Endodermal cell (in vitro differentiated cells): ENCODE data around the gene ZNF132. TPM values are rescaled to one million over a fixed set of nuclear protein-coding genes. Genes with fewer than 3 reads are reported as not detected.

Experiments
- DNase-seq: peaks from one replicate; pipeline ENCODE4 v3.0.0-alpha.2; 2017
- H3K27ac ChIP-seq: 2 replicates; pipeline ENCODE4 v1.5.1; 2013; ENCODE audit warnings: mild to moderate bottlenecking, low read depth, low read length, moderate library complexity
- H3K27me3 ChIP-seq: 2 replicates; pipeline ENCODE4 v1.6.1; 2013; ENCODE audit warnings: mild to moderate bottlenecking, low read length, moderate library complexity; ENCODE audit not compliant: insufficient read depth, control insufficient read depth, poor library complexity, severe bottlenecking
- H3K36me3 ChIP-seq: 2 replicates; pipeline ENCODE4 v1.7.0; 2013; ENCODE audit warnings: mild to moderate bottlenecking, low read length, moderate library complexity; ENCODE audit not compliant: control insufficient read depth, insufficient read depth
- H3K4me1 ChIP-seq: one replicate; pipeline ENCODE4 v1.7.0; 2013; ENCODE audit warnings: low read length; ENCODE audit not compliant: control insufficient read depth, insufficient read depth
- H3K4me3 ChIP-seq: 2 replicates; pipeline ENCODE4 v1.5.1; 2013; ENCODE audit warnings: mild to moderate bottlenecking, low read length, moderate library complexity
- H3K9ac ChIP-seq: 2 replicates; pipeline ENCODE4 v1.6.1; 2013; ENCODE audit warnings: mild to moderate bottlenecking, low read length, moderate library complexity; ENCODE audit not compliant: poor library complexity, severe bottlenecking; ENCODE audit errors: extremely low read depth
- H3K9me3 ChIP-seq: 2 replicates; pipeline ENCODE4 v1.6.1; 2013; ENCODE audit warnings: mild to moderate bottlenecking, low read length, moderate library complexity; ENCODE audit not compliant: control insufficient read depth
- H3K27ac Mint-ChIP-seq: 2 replicates; pipeline ENCODE4 v1.8.0; 2020; ENCODE audit warnings: mixed read lengths
- H3K27me3 Mint-ChIP-seq: 2 replicates; pipeline ENCODE4 v1.8.0; 2021; ENCODE audit warnings: mild to moderate bottlenecking, mixed read lengths; ENCODE audit not compliant: insufficient read depth
- H3K36me3 Mint-ChIP-seq: 2 replicates; pipeline ENCODE4 v1.8.0; 2020; ENCODE audit warnings: low read depth, mixed read lengths
- H3K4me1 Mint-ChIP-seq: 2 replicates; pipeline ENCODE4 v1.8.0; 2020; ENCODE audit warnings: mixed read lengths
- H3K4me3 Mint-ChIP-seq: 2 replicates; pipeline ENCODE4 v1.8.0; 2020; ENCODE audit warnings: mild to moderate bottlenecking, moderate library complexity, mixed read lengths
- H3K9me3 Mint-ChIP-seq: 2 replicates; pipeline ENCODE4 v1.8.0; 2020; ENCODE audit warnings: mild to moderate bottlenecking, mixed read lengths
- whole genome bisulfite sequencing, 2 experiments: methylation state at CpG; one replicate each; pipeline versions ENCODE4 v1.1.5 to v1.1.7; 2013; ENCODE audit warnings: missing lambda C conversion rate in 2 of 2, mixed read lengths in 1 of 2; ENCODE audit not compliant: insufficient coverage in 1 of 2, insufficient read length in 1 of 2; 5-methylcytosine and 5-hydroxymethylcytosine counted together
- total RNA-seq, 2 donors: library from RNA; stranded (reverse); fragmentation: NEBNext Ultra II Directional in 1 of 2; extraction: Animal tissue kit (Norgen Biotek cat#: 25700) in 1 of 2; gene quantifications; 2 replicates in 1 of 2; 3 replicates in 1 of 2; pipeline ENCODE4 v1.2.1, GENCODE V29; 2021
- TF ChIP-seq, protein P1 (sequence below): fragments of 200-600 bp; sonication (generic); conservative IDR thresholded peaks from 2 replicates; pipeline ENCODE4 v1.5.0; 2021; ENCODE audit warnings: antibody characterized with exemption, mild to moderate bottlenecking

ZNF132 gene
- total RNA-seq, 2 donors from 2014 or later: 0.71 to 1.2 TPM

DNA sequence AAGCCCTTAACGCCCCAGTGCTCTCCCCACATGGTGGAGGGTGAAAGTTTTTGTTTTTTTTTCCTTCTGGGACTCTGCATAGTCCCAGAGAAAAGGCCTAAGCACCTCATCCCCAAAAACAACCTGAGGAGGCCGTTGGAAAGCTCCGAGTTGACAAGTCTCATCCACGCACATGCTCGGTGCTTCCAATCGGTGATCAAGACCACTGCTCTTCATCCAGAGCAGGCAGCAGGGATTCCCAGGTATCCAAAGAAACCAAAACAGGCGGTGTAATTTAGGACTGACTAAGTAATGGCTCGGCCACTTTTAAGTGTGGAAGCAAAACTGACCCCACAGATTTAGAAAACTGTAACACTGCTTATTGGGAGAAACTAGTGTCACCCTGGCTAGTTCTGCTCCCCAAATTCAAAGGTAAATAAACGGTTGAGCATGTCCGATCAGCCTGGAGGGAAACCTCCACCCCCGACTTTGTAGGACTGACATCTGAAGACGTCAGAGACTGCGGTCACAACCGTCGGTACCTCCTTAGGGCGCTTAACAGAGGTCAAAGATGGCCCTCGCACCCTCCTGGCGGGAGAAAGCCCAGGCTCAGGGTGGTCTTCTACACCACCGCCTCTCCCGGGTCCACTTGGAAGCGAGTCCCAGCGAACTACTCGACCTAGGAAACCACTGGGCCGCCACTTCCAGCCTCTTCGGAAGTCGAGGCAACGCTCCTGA lies 35.2 kb upstream of the ZNF132 start:
- Histone ChIP-seq H3K36me3 (peaks cover 21% of the 10 kb centered on the region), H3K9ac (peak overlapping the region; percentile 46), H3K27ac (peak overlapping the region; percentile 80), H3K4me1 (peaks cover 11% of the 10 kb centered on the region), H3K9me3 (no peaks in the 10 kb centered on the region), H3K4me3 (peak overlapping the region; percentile 91), H3K27me3 (no peaks in the 10 kb centered on the region)
- peaks cover 21% of the 10 kb centered on the region for H3K36me3 Mint-ChIP-seq
- peaks cover 5% of the 10 kb centered on the region for H3K27me3 Mint-ChIP-seq
- TF ChIP-seq, protein P1, sequence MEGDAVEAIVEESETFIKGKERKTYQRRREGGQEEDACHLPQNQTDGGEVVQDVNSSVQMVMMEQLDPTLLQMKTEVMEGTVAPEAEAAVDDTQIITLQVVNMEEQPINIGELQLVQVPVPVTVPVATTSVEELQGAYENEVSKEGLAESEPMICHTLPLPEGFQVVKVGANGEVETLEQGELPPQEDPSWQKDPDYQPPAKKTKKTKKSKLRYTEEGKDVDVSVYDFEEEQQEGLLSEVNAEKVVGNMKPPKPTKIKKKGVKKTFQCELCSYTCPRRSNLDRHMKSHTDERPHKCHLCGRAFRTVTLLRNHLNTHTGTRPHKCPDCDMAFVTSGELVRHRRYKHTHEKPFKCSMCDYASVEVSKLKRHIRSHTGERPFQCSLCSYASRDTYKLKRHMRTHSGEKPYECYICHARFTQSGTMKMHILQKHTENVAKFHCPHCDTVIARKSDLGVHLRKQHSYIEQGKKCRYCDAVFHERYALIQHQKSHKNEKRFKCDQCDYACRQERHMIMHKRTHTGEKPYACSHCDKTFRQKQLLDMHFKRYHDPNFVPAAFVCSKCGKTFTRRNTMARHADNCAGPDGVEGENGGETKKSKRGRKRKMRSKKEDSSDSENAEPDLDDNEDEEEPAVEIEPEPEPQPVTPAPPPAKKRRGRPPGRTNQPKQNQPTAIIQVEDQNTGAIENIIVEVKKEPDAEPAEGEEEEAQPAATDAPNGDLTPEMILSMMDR: no peak
- H3K9me3 Mint-ChIP-seq: no peaks in the 10 kb centered on the region
- H3K4me3 Mint-ChIP-seq: peak overlapping the region; percentile 81
- H3K4me1 Mint-ChIP-seq: peaks cover 11% of the 10 kb centered on the region
- DNase-seq: no peak
- peak overlapping the region; percentile 97 for H3K27ac Mint-ChIP-seq
- 31 to 40% methylated on average over 19 to 27 of the region's 27 CpGs for WGBS, 2 experiments

GRCh38 chr19:58474291-58474996 lies 34.5 kb upstream of the ZNF132 start:
- Histone ChIP-seq H3K4me3 (peak overlapping the region; percentile 91), H3K9ac (peak overlapping the region; percentile 46), H3K9me3 (no peaks in the 10 kb centered on the region), H3K27ac (no peak overlapping the region), H3K4me1 (peaks cover 11% of the 10 kb centered on the region), H3K27me3 (no peaks in the 10 kb centered on the region), H3K36me3 (peaks cover 21% of the 10 kb centered on the region)
- 87 to 88% methylated on average over 9 to 12 of the region's 12 CpGs for WGBS, 2 experiments
- TF ChIP-seq, protein P1: no peak
- peaks cover 5% of the 10 kb centered on the region for H3K27me3 Mint-ChIP-seq
- no peaks in the 10 kb centered on the region for H3K9me3 Mint-ChIP-seq
- H3K4me1 Mint-ChIP-seq: peaks cover 11% of the 10 kb centered on the region
- peak overlapping the region; percentile 81 for H3K4me3 Mint-ChIP-seq
- DNase-seq: no peak
- no peak overlapping the region for H3K27ac Mint-ChIP-seq
- H3K36me3 Mint-ChIP-seq: peaks cover 23% of the 10 kb centered on the region

GRCh38 chr19:58473775-58474174 lies 33.8 kb upstream of the ZNF132 start:
- no peaks in the 10 kb centered on the region for H3K9me3 Mint-ChIP-seq
- peaks cover 25% of the 10 kb centered on the region for H3K36me3 ChIP-seq
- H3K27ac Mint-ChIP-seq: no peak overlapping the region
- H3K4me1 Mint-ChIP-seq: peaks cover 11% of the 10 kb centered on the region
- peaks cover 11% of the 10 kb centered on the region for H3K4me1 ChIP-seq
- no peak for DNase-seq
- H3K4me3 ChIP-seq: no peak overlapping the region
- no peaks in the 10 kb centered on the region for H3K27me3 ChIP-seq
- TF ChIP-seq, protein P1: no peak
- no peaks in the 10 kb centered on the region for H3K9me3 ChIP-seq
- H3K36me3 Mint-ChIP-seq: peaks cover 21% of the 10 kb centered on the region
- no peak overlapping the region for H3K4me3 Mint-ChIP-seq
- no peak overlapping the region for H3K27ac ChIP-seq
- peaks cover 5% of the 10 kb centered on the region for H3K27me3 Mint-ChIP-seq
- no peak overlapping the region for H3K9ac ChIP-seq
